GM12878 (cell line): ENCODE measurements around the gene THBS3. TPM values are rescaled to one million over a fixed set of nuclear protein-coding genes. Genes with fewer than 3 reads are reported as not detected.

Source experiments
- ATAC-seq: fragments of 200-7000 bp; cut with Tn5 transposase; 3 replicates; pipeline ENCODE4 v1.9.1; 2020; ENCODE audit warnings: mild to moderate bottlenecking, moderate library complexity
- BruUV-seq: library from RNA; stranded (reverse); fragments of 400-500 nt; replicated peaks from 2 replicates; lab custom pipeline; 2021; lab: Mats Ljungman, UMichigan
- CTCF ChIA-PET: fragments of 300-600 bp; sonication (Branson Sonifier 250); formaldehyde crosslinking; extraction: SDS; loops from one replicate; lab custom pipeline; 2021; ENCODE audit warnings: inconsistent platforms; lab: Yijun Ruan, JAX
- POLR2A ChIA-PET: fragments of 350-600 bp; formaldehyde crosslinking; extraction: SDS; loops from one replicate; lab custom pipeline; 2021; ENCODE audit warnings: inconsistent platforms; lab: Charles Lee
- RAD21 ChIA-PET: fragments of 300-600 bp; sonication (Branson Sonifier 250); formaldehyde crosslinking; loops from one replicate; lab custom pipeline; 2023; ENCODE audit warnings: antibody characterized with exemption; ENCODE audit not compliant: unreplicated experiment; lab: Charles Lee
- SMC1A ChIA-PET: fragments of 300-600 bp; sonication (Branson Sonifier 250); formaldehyde crosslinking; loops from one replicate; lab custom pipeline; 2023; ENCODE audit not compliant: unreplicated experiment, uncharacterized antibody; lab: Charles Lee
- DNase-seq: peaks from one replicate; pipeline ENCODE4 v3.0.0-alpha.2; 2011; ENCODE audit warnings: low read depth, low spot score
- FAIRE-seq: peaks from 3 replicates; lab custom pipeline; 2011; peaks lifted over from hg19 to GRCh38; lab: Jason Lieb, UNC
- H2AFZ ChIP-seq: 2 replicates; pipeline ENCODE4 v1.6.0; 2011; ENCODE audit warnings: low read depth, low read length, control low read depth; ENCODE audit not compliant: control insufficient read depth
- H3K27ac ChIP-seq: 2 replicates; pipeline ENCODE4 v1.5.1; 2011; ENCODE audit warnings: control low read depth; ENCODE audit not compliant: control insufficient read depth, insufficient read depth
- H3K27me3 ChIP-seq, 2 experiments: replicated peaks in 1 of 2; 2 replicates each; pipeline versions ENCODE4 v1.6.0 to v1.6.1; 2011; ENCODE audit warnings: low read length in 1 of 2; ENCODE audit not compliant: control insufficient read depth in 2 of 2, insufficient read depth in 2 of 2
- H3K36me3 ChIP-seq, 2 experiments: 2 replicates each; pipeline ENCODE4 v1.5.1; 2011; ENCODE audit warnings: low read length in 1 of 2; ENCODE audit not compliant: control insufficient read depth in 2 of 2, insufficient read depth in 2 of 2
- H3K4me1 ChIP-seq: 2 replicates; pipeline ENCODE4 v1.6.1; 2011; ENCODE audit warnings: mild to moderate bottlenecking, low read length, moderate library complexity, mixed read lengths; ENCODE audit not compliant: control insufficient read depth, insufficient read depth
- H3K4me2 ChIP-seq: 2 replicates; pipeline ENCODE4 v1.6.0; 2011; ENCODE audit warnings: control low read depth; ENCODE audit not compliant: control insufficient read depth, insufficient read depth
- H3K4me3 ChIP-seq: fragments of 200-600 bp; sonication (generic); 2 replicates; pipeline ENCODE4 v1.5.1; 2016
- H3K79me2 ChIP-seq: 2 replicates; pipeline ENCODE4 v1.6.0; 2011; ENCODE audit warnings: low read length; ENCODE audit not compliant: control insufficient read depth, insufficient read depth
- H3K9ac ChIP-seq: 2 replicates; pipeline ENCODE4 v1.8.0; 2011; ENCODE audit warnings: low read length, control low read depth, mixed read lengths; ENCODE audit not compliant: control insufficient read depth, insufficient read depth
- H3K9me3 ChIP-seq: replicated peaks from 3 replicates; pipeline ENCODE4 v1.5.1; 2011; ENCODE audit warnings: mild to moderate bottlenecking, low read length; ENCODE audit not compliant: control insufficient read depth, insufficient read depth
- H4K20me1 ChIP-seq: 2 replicates; pipeline ENCODE4 v1.6.0; 2011; ENCODE audit not compliant: control insufficient read depth, insufficient read depth
- EGR1 ChIP-seq, 2 experiments: IDR thresholded peaks; 1 replicate in 1 of 2; 2 replicates in 1 of 2; pipeline ENCODE4 v1.6.1; 2011 to 2012; ENCODE audit warnings: low read depth in 2 of 2, low read length in 2 of 2, borderline replicate concordance in 1 of 2, mild to moderate bottlenecking in 1 of 2, moderate library complexity in 1 of 2
- ESRRA ChIP-seq: IDR thresholded peaks from 2 replicates; pipeline ENCODE4 v1.6.1; 2012; ENCODE audit warnings: mild to moderate bottlenecking, low read length, improper control_type of control experiment
- IKZF2 ChIP-seq, 2 experiments: fragments of 450-650 bp; IDR thresholded peaks; 2 replicates each; pipeline ENCODE4 v1.6.1; 2017; ENCODE audit warnings: mild to moderate bottlenecking in 2 of 2, moderate library complexity in 2 of 2
- KDM1A ChIP-seq: fragments of 200-600 bp; sonication (generic); IDR thresholded peaks from 2 replicates; pipeline ENCODE4 v1.6.1; 2016; ENCODE audit warnings: borderline replicate concordance
- RELA ChIP-seq: fragments of 450-650 bp; IDR thresholded peaks from 2 replicates; pipeline ENCODE4 v1.8.0; 2014; ENCODE audit warnings: borderline replicate concordance; ENCODE audit not compliant: partially characterized antibody
- SMAD5 ChIP-seq: IDR thresholded peaks from 2 replicates; pipeline ENCODE4 v1.6.1; 2016; ENCODE audit warnings: antibody characterized with exemption, low read depth
- SMARCA5 ChIP-seq: fragments of 450-650 bp; IDR thresholded peaks from 2 replicates; pipeline ENCODE4 v1.6.1; 2017; ENCODE audit warnings: mild to moderate bottlenecking
- SPI1 ChIP-seq: IDR thresholded peaks from 2 replicates; pipeline ENCODE4 v1.6.1; 2011; ENCODE audit warnings: low read depth, mild to moderate bottlenecking, low read length, moderate library complexity, borderline replicate concordance; ENCODE audit not compliant: insufficient read depth
- SREBF1 ChIP-seq: IDR thresholded peaks from 2 replicates; pipeline ENCODE4 v1.6.1; 2012; ENCODE audit warnings: mild to moderate bottlenecking, low read length
- SREBF2 ChIP-seq: IDR thresholded peaks from 2 replicates; pipeline ENCODE4 v1.6.1; 2012; ENCODE audit warnings: mild to moderate bottlenecking, low read length
- SUZ12 ChIP-seq: fragments of 200-600 bp; sonication (generic); IDR thresholded peaks from one replicate; pipeline ENCODE4 v1.6.1; 2018; ENCODE audit warnings: antibody characterized with exemption, mild to moderate bottlenecking; ENCODE audit not compliant: unreplicated experiment
- YBX1 ChIP-seq: fragments of 450-650 bp; IDR thresholded peaks from 2 replicates; pipeline ENCODE4 v1.6.1; 2016; ENCODE audit warnings: antibody characterized with exemption
- ZBED1 ChIP-seq: IDR thresholded peaks from 2 replicates; pipeline ENCODE4 v1.6.1; 2016; ENCODE audit warnings: borderline replicate concordance
- ZSCAN29 ChIP-seq: fragments of 450-650 bp; IDR thresholded peaks from 2 replicates; pipeline ENCODE4 v1.6.1; 2017; ENCODE audit warnings: mild to moderate bottlenecking, moderate library complexity
- WGBS: methylation state at CpG from one replicate; pipeline ENCODE4 v1.1.6; 2016; ENCODE audit warnings: low lambda C conversion rate; ENCODE audit not compliant: insufficient replicate concordance, insufficient coverage; ENCODE audit errors: missing lambda C conversion rate; 5-methylcytosine and 5-hydroxymethylcytosine counted together
- in situ Hi-C: fragments of 300-500 bp; cut with MboI; formaldehyde crosslinking; loops from 9 replicates; pipeline ENCODE4 v1.14.3; 2018; ENCODE audit warnings: mixed read lengths
- intact Hi-C: fragments of 100-400 bp; cut with micrococcal nuclease; formaldehyde crosslinking; loops from one replicate; pipeline ENCODE4 v1.14.2; 2022; ENCODE audit not compliant: unreplicated experiment
- polyA plus RNA-seq, 11 experiments: library from polyadenylated mRNA; depleted of rRNA in 4 of 11; unstranded in 6 of 11; stranded (reverse) in 5 of 11; fragments of >200 nt; fragmentation: Nextera tagmentation in 4 of 11; fragmentation: Illumina TruSeq in 1 of 11; extraction: Ambion mirVana in 4 of 11; extraction: Trizol in 1 of 11; gene quantifications; 1 replicate in 1 of 11; 2 replicates in 10 of 11; pipeline versions ENCODE4 v1.2.1 to v1.2.3, GENCODE V29; 2011 to 2016; ENCODE audit warnings: inconsistent platforms in 2 of 11, missing spikeins in 2 of 11, low read depth in 1 of 11
- total RNA-seq, 4 experiments: library from RNA; depleted of rRNA in 3 of 4; stranded (reverse); fragments of >200 nt in 3 of 4; fragmentation: Illumina TruSeq in 1 of 4; extraction: Trizol in 1 of 4; gene quantifications; 2 replicates each; pipeline versions ENCODE4 v1.2.1 to v1.2.3, GENCODE V29; 2013 to 2021
- TF ChIP-seq, protein P1 (sequence below): fragments of 450-650 bp; IDR thresholded peaks from 2 replicates; pipeline ENCODE4 v1.6.1; 2018; ENCODE audit warnings: borderline replicate concordance, mild to moderate bottlenecking; ENCODE audit not compliant: partially characterized antibody
- TF ChIP-seq, protein P2 (sequence below): IDR thresholded peaks from 2 replicates; pipeline ENCODE4 v1.6.1; 2011; ENCODE audit warnings: mild to moderate bottlenecking, low read depth, low read length, moderate library complexity; ENCODE audit not compliant: insufficient replicate concordance
- TF ChIP-seq, protein P3 (sequence below): fragments of 450-650 bp; IDR thresholded peaks from 2 replicates; pipeline ENCODE4 v1.6.1; 2014; ENCODE audit warnings: mild to moderate bottlenecking
- TF ChIP-seq, protein P4 (sequence below): fragments of 450-650 bp; conservative IDR thresholded peaks from 2 replicates; pipeline ENCODE4 v1.6.1; 2017; ENCODE audit warnings: mild to moderate bottlenecking, moderate library complexity

The THBS3 gene
- total and polyA plus RNA-seq, 10 of the 15 experiments (the other 5 are each of a cell fraction or from before 2014, with no cell fraction given) = 0.66 to 3.6 (median 2.0) TPM

DNA sequence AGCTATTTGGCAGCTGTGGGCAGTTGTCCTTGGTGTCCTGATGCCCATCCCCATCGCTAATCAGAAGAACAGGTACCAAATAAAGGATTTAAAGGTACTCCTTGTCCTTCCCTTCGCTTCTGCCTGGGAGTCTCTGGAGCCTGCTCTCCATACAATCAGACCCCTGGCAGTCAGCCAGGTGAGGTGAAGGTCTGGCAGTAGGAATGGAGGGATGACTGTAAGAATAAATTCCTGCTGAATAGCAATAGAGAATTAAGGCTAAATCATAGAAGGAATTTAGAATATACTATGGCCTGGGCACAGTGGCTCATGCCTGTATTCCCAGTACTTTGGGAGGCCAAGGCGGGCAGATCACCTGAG is 9.2 kb downstream of the THBS3 start:
- BruUV-seq = no TSS peak
- DNase-seq = no peak
- no peak for FAIRE-seq

More for the DNA sequence above, 9.2 kb downstream of the THBS3 start:
- WGBS = 70% methylated on average over 3 of the region's 3 CpGs
- H3K79me2 ChIP-seq = no peaks in the 10 kb centered on the region
- RAD21 ChIA-PET = no interaction called here
- no peaks in the 10 kb centered on the region for H3K36me3 ChIP-seq
- POLR2A ChIA-PET = no interaction called here
- no peak overlapping the region for H3K4me3 ChIP-seq
- H3K9ac ChIP-seq = no peak overlapping the region
- H4K20me1 ChIP-seq = no peaks in the 10 kb centered on the region
- intact Hi-C loops (no loop called here), in situ Hi-C loops (no loop called here)
- no peak overlapping the region for H2AFZ ChIP-seq
- no peaks in the 10 kb centered on the region for H3K9me3 ChIP-seq
- no peak overlapping the region for H3K4me2 ChIP-seq
- no peak overlapping the region for H3K27ac ChIP-seq
- TF ChIP-seq, protein P1, sequence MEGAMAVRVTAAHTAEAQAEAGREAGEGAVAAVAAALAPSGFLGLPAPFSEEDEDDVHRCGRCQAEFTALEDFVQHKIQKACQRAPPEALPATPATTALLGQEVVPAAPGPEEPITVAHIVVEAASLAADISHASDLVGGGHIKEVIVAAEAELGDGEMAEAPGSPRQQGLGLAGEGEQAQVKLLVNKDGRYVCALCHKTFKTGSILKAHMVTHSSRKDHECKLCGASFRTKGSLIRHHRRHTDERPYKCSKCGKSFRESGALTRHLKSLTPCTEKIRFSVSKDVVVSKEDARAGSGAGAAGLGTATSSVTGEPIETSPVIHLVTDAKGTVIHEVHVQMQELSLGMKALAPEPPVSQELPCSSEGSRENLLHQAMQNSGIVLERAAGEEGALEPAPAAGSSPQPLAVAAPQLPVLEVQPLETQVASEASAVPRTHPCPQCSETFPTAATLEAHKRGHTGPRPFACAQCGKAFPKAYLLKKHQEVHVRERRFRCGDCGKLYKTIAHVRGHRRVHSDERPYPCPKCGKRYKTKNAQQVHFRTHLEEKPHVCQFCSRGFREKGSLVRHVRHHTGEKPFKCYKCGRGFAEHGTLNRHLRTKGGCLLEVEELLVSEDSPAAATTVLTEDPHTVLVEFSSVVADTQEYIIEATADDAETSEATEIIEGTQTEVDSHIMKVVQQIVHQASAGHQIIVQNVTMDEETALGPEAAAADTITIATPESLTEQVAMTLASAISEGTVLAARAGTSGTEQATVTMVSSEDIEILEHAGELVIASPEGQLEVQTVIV = no peak
- no peak for TF ChIP-seq ESRRA
- no peak for TF ChIP-seq ZBED1
- TF ChIP-seq IKZF2 (IDR thresholded peaks at IDR 0.05) = no peak
- TF ChIP-seq, protein P2, sequence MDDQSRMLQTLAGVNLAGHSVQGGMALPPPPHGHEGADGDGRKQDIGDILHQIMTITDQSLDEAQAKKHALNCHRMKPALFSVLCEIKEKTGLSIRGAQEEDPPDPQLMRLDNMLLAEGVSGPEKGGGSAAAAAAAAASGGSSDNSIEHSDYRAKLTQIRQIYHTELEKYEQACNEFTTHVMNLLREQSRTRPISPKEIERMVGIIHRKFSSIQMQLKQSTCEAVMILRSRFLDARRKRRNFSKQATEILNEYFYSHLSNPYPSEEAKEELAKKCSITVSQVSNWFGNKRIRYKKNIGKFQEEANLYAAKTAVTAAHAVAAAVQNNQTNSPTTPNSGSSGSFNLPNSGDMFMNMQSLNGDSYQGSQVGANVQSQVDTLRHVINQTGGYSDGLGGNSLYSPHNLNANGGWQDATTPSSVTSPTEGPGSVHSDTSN = no peak
- no peak for TF ChIP-seq KDM1A
- no peak for TF ChIP-seq SMAD5
- TF ChIP-seq, protein P3, sequence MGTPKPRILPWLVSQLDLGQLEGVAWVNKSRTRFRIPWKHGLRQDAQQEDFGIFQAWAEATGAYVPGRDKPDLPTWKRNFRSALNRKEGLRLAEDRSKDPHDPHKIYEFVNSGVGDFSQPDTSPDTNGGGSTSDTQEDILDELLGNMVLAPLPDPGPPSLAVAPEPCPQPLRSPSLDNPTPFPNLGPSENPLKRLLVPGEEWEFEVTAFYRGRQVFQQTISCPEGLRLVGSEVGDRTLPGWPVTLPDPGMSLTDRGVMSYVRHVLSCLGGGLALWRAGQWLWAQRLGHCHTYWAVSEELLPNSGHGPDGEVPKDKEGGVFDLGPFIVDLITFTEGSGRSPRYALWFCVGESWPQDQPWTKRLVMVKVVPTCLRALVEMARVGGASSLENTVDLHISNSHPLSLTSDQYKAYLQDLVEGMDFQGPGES = no peak
- no peak for TF ChIP-seq ZSCAN29
- TF ChIP-seq EGR1 (IDR thresholded peaks at IDR 0.05; ENCODE audit: borderline replicate concordance in 1 of 2, low read depth in 2 of 2, low read length in 2 of 2) = no peak
- no peak for TF ChIP-seq SPI1
- TF ChIP-seq SUZ12 = no peak
- TF ChIP-seq SMARCA5 = no peak
- no peak for TF ChIP-seq YBX1
- TF ChIP-seq SREBF2 = no peak
- TF ChIP-seq, protein P4, sequence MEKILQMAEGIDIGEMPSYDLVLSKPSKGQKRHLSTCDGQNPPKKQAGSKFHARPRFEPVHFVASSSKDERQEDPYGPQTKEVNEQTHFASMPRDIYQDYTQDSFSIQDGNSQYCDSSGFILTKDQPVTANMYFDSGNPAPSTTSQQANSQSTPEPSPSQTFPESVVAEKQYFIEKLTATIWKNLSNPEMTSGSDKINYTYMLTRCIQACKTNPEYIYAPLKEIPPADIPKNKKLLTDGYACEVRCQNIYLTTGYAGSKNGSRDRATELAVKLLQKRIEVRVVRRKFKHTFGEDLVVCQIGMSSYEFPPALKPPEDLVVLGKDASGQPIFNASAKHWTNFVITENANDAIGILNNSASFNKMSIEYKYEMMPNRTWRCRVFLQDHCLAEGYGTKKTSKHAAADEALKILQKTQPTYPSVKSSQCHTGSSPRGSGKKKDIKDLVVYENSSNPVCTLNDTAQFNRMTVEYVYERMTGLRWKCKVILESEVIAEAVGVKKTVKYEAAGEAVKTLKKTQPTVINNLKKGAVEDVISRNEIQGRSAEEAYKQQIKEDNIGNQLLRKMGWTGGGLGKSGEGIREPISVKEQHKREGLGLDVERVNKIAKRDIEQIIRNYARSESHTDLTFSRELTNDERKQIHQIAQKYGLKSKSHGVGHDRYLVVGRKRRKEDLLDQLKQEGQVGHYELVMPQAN = no peak
- TF ChIP-seq RELA = no peak
- TF ChIP-seq SREBF1 = no peak
- CTCF ChIA-PET = interaction anchor here (1.2 kb wide), 1 partner anchor 26 kb away, joined by 4 read pairs; the partner anchor contains the start of gene KRTCAP2
- no peaks in the 10 kb centered on the region; a peak in 1 of 4 replicates for H3K27me3 ChIP-seq
- ATAC-seq = no peak
- SMC1A ChIA-PET = no interaction called here
- H3K4me1 ChIP-seq = peaks cover 10% of the 10 kb centered on the region
